Thyroid gland (tissue), 4 donors: ENCODE measurements around the gene GID8. TPM values are rescaled to one million over a fixed set of nuclear protein-coding genes. Genes with fewer than 3 reads are reported as not detected.

Experiments
- DNase-seq, 2 donors: peaks; one replicate each; pipeline ENCODE4 v3.0.0-alpha.2; 2019
- H3K27ac ChIP-seq, 3 donors: fragments of 200-600 bp; sonication (generic); 1 replicate in 2 of 3; 2 replicates in 1 of 3; pipeline ENCODE4 v1.5.1; 2016 to 2019; ENCODE audit warnings: mild to moderate bottlenecking in 1 of 3, moderate library complexity in 1 of 3
- H3K27me3 ChIP-seq: fragments of 200-600 bp; sonication (generic); one replicate; pipeline ENCODE4 v1.5.1; 2019
- H3K36me3 ChIP-seq, 2 donors: fragments of 200-600 bp; sonication (generic); one replicate each; pipeline ENCODE4 v1.5.1; 2016 to 2019
- H3K4me1 ChIP-seq, 2 donors: fragments of 200-600 bp; sonication (generic); one replicate each; pipeline ENCODE4 v1.5.1; 2017 to 2019
- H3K4me3 ChIP-seq, 3 donors: fragments of 200-600 bp; sonication (generic); replicated peaks in 1 of 3; 1 replicate in 2 of 3; 2 replicates in 1 of 3; pipeline ENCODE4 v1.5.1; 2016; ENCODE audit warnings: mild to moderate bottlenecking in 1 of 3
- H3K9me3 ChIP-seq: fragments of 200-600 bp; sonication (generic); one replicate; pipeline ENCODE4 v1.5.1; 2017
- POLR2A ChIP-seq, 2 donors: fragments of 450-650 bp; IDR thresholded peaks; one replicate each; pipeline ENCODE4 v1.6.1; 2017; ENCODE audit warnings: antibody characterized with exemption in 2 of 2, mild to moderate bottlenecking in 2 of 2, moderate library complexity in 1 of 2
- WGBS, 2 donors: methylation state at CpG; one replicate each; pipeline ENCODE4 v1.1.5; 2017; 5-methylcytosine and 5-hydroxymethylcytosine counted together
- intact Hi-C: fragments of 100-400 bp; cut with DNase I; formaldehyde crosslinking; loops from one replicate; pipeline ENCODE4 v1.15.1; 2023
- total RNA-seq, 4 donors: library from RNA; depleted of rRNA; stranded (reverse); fragments of >200 nt; gene quantifications; one replicate each; pipeline ENCODE4 v1.2.3, GENCODE V29; 2016
- TF ChIP-seq, protein P1 (sequence below), 6 experiments: fragments of 200-600 bp in 3 of 6; fragments of 450-650 bp in 3 of 6; sonication (generic) in 3 of 6; IDR thresholded peaks; one replicate each; pipeline ENCODE4 v1.5.1; 2016 to 2019; ENCODE audit warnings: antibody characterized with exemption in 6 of 6, mild to moderate bottlenecking in 2 of 6, inconsistent platforms in 1 of 6, moderate library complexity in 1 of 6

GID8 gene
- total RNA-seq, 4 donors from 2014 or later = 30.3 to 38.5 (median 34.5) TPM

DNA sequence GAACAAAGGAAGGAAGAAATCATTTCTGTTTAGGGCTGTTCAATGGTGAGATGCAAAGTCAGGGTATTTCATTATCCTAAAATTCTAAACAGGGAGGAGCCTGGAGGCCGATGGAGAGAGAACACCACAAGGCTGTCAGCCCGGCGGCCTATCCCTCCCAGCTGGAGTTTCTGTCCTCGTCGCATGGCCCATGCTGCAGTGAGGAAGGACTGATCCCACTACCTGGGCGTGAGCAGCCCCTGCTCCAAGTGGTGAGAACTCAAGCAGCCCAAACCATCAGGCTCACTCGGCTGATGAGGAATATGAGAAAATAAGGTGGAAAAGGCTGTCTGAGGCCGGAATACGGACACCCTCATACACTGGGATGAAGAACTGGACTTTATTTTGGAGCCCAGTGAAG is 42.4 kb upstream of the GID8 start:
- intact Hi-C loops = no loop called here
- 91 to 93% methylated on average over 9 of the region's 9 CpGs for WGBS, 2 donors

DNA sequence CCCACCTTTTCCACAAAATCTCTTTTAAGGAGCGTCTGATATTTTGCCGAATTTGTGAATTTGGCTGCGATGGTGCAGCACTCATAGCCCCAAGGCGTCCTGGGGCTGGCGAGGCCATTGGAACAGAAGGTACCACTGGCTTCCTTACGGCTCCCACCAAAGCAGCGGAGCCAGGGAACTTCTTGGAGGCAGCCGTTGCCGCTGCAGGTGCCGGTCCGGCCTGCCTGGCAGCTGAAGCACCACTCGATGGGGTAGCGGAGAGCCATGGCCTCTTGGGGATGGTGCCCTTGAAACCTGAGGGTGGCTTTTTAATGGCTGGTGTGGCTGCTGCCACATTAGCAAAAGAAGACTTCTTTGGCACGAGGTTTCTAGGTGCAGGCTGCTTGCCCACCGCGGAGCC is 41.4 kb upstream of the GID8 start:
- no peaks in the 10 kb centered on the region for H3K9me3 ChIP-seq
- H3K27ac ChIP-seq = no peak overlapping the region
- H3K36me3 ChIP-seq = peaks cover 39 to 41% of the 10 kb centered on the region in 2 donors
- H3K4me1 ChIP-seq = peaks cover 16 to 17% of the 10 kb centered on the region in 2 donors
- TF ChIP-seq, protein P1, sequence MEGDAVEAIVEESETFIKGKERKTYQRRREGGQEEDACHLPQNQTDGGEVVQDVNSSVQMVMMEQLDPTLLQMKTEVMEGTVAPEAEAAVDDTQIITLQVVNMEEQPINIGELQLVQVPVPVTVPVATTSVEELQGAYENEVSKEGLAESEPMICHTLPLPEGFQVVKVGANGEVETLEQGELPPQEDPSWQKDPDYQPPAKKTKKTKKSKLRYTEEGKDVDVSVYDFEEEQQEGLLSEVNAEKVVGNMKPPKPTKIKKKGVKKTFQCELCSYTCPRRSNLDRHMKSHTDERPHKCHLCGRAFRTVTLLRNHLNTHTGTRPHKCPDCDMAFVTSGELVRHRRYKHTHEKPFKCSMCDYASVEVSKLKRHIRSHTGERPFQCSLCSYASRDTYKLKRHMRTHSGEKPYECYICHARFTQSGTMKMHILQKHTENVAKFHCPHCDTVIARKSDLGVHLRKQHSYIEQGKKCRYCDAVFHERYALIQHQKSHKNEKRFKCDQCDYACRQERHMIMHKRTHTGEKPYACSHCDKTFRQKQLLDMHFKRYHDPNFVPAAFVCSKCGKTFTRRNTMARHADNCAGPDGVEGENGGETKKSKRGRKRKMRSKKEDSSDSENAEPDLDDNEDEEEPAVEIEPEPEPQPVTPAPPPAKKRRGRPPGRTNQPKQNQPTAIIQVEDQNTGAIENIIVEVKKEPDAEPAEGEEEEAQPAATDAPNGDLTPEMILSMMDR (IDR thresholded peaks at IDR 0.05) = no peak
- TF ChIP-seq POLR2A (IDR thresholded peaks at IDR 0.05) = no peak
- H3K27me3 ChIP-seq = no peaks in the 10 kb centered on the region
- no peak overlapping the region for H3K4me3 ChIP-seq
- intact Hi-C loops = no loop called here
- 80 to 82% methylated on average over 8 to 13 of the region's 16 CpGs for WGBS, 2 donors
- peak; percentile 24 to 25 for DNase-seq

More for the DNA sequence above, 42.4 kb upstream of the GID8 start:
- Histone ChIP-seq H3K27ac (no peak overlapping the region), H3K27me3 (no peaks in the 10 kb centered on the region), H3K4me3 (no peak overlapping the region), H3K9me3 (no peaks in the 10 kb centered on the region), H3K4me1 (peaks cover 11 to 16% of the 10 kb centered on the region in 2 donors), H3K36me3 (peaks cover 42 to 50% of the 10 kb centered on the region in 2 donors)
- no peak for DNase-seq
- no peak for TF ChIP-seq POLR2A (IDR thresholded peaks at IDR 0.05)
- TF ChIP-seq, protein P1 (IDR thresholded peaks at IDR 0.05) = no peak

DNA sequence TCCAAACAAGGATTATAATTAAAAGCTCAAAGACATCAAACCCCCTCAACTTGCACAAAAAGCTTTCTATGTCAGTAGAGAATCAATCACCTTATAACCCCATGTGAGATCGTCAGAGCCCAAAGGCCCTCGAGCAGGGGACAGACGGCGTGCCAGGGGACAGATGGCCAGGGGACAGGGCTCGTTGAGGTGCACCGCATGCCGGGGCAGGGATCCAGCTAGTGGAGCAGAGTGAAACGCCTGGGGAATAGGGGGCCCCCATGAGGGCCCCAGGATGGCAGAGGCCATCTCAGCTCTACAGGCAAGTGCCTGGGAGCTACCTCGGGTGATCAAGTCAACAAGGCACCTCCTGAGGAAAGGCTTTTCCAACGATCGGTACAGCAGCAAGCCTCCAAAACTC is 40.3 kb upstream of the GID8 start:
- WGBS, 2 donors = 62 to 67% methylated on average over 11 of the region's 11 CpGs
- Histone ChIP-seq H3K4me1 (peaks cover 16 to 17% of the 10 kb centered on the region in 2 donors), H3K9me3 (no peaks in the 10 kb centered on the region), H3K4me3 (no peak overlapping the region), H3K27me3 (no peaks in the 10 kb centered on the region), H3K27ac (no peak overlapping the region), H3K36me3 (peaks cover 33 to 37% of the 10 kb centered on the region in 2 donors)
- intact Hi-C loops = no loop called here
- DNase-seq = no peak
- TF ChIP-seq POLR2A (IDR thresholded peaks at IDR 0.05) = no peak
- TF ChIP-seq, protein P1 (IDR thresholded peaks at IDR 0.05) = no peak

DNA sequence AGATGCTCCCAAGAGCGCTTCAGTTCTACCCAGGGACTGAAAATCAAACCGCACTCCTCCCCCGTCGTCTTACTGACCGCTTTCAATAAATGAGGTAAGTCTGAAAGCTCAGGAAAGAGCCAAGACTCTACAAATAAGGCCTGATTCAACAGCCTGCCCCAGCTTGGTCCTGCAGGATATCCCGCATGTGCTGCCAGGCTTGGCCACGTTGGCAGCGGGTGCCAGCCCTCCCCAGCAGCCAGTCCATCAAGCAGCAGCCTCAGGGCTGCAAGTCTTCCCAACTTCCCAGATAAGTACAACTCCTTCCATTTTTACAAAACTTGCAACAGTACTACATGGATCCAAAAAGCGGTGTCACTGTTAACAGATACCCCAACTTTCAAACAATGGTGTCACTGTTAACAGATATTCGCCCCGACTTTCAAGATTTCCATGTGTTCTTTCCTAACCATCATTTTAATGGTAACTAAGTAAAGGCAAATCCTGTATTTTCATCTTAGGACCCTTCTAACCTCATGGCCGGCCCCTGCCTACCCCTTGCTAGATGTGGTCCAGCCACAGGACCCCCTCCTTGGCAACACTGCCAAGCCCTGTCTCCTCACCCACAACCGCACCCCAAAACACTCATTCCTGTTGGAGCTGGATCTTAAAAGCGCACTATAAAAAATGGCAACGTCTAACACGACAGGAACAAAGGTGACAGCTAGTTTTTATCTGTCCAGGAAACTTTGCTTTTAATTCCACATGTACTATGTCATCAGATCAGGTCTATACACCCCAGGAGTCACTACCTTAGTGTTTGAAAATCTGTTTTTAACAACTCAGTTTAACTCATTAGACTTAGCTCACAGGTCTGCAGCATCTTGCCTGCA is 39.6 kb upstream of the GID8 start:
- Histone ChIP-seq H3K4me1 (peaks cover 17 to 20% of the 10 kb centered on the region in 2 donors), H3K4me3 (no peak overlapping the region), H3K27me3 (no peaks in the 10 kb centered on the region), H3K9me3 (no peaks in the 10 kb centered on the region), H3K27ac (no peak overlapping the region), H3K36me3 (peaks cover 33 to 35% of the 10 kb centered on the region in 2 donors)
- TF ChIP-seq POLR2A (IDR thresholded peaks at IDR 0.05) = no peak
- TF ChIP-seq, protein P1 (IDR thresholded peaks at IDR 0.05) = no peak
- WGBS, 2 donors = 85 to 88% methylated on average over 16 of the region's 16 CpGs
- intact Hi-C loops = no loop called here
- DNase-seq = no peak

DNA sequence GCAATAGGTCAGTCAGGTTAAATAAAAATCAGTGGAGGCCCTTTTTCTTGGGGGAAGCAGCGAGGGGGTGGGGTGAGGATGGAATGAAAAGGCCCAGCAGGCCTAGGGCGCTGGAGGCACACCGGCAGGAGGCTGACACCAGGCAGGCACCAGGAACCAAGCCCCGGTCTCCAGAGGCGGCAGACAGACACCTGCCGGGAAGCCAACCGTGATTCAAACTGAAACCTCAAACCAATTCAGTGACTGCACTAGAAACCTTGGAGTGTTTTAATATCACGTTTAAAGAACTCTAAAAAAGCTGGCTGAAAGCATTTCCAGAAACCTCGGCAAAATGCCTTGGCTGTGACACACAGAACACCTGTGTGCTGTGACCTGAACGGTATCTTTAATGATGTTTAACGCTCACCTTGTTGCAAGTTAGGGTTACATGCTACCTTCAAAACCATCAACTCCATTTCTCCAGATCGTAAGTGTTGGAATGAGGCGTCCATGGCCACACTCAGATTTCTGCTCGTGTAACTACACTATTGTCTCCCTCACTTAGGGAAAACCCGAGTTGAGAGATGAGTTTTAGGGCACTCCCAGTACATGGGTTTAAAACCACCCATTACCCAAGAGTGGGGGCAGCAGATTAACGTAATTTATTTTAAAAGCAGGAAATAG is 38.8 kb upstream of the GID8 start:
- no peak for TF ChIP-seq POLR2A (IDR thresholded peaks at IDR 0.05)
- TF ChIP-seq, protein P1 (IDR thresholded peaks at IDR 0.05) = no peak

More for the DNA sequence above, 38.8 kb upstream of the GID8 start:
- DNase-seq = no peak
- Histone ChIP-seq H3K27ac (no peak overlapping the region), H3K4me1 (peaks cover 17 to 20% of the 10 kb centered on the region in 2 donors), H3K36me3 (peaks cover 26 to 35% of the 10 kb centered on the region in 2 donors), H3K4me3 (no peak overlapping the region), H3K9me3 (no peaks in the 10 kb centered on the region), H3K27me3 (no peaks in the 10 kb centered on the region)
- intact Hi-C loops = no loop called here
- WGBS, 2 donors = 27 to 41% methylated on average over 15 to 16 of the region's 16 CpGs
